ENCODE measurements around the gene PLCD1.
"Not testable (repeated sequence)": the region's sequence is repeated elsewhere in the genome, so short reads cannot be mapped to it uniquely, and the experiment has no call there.

Gene PLCD1

DNA sequence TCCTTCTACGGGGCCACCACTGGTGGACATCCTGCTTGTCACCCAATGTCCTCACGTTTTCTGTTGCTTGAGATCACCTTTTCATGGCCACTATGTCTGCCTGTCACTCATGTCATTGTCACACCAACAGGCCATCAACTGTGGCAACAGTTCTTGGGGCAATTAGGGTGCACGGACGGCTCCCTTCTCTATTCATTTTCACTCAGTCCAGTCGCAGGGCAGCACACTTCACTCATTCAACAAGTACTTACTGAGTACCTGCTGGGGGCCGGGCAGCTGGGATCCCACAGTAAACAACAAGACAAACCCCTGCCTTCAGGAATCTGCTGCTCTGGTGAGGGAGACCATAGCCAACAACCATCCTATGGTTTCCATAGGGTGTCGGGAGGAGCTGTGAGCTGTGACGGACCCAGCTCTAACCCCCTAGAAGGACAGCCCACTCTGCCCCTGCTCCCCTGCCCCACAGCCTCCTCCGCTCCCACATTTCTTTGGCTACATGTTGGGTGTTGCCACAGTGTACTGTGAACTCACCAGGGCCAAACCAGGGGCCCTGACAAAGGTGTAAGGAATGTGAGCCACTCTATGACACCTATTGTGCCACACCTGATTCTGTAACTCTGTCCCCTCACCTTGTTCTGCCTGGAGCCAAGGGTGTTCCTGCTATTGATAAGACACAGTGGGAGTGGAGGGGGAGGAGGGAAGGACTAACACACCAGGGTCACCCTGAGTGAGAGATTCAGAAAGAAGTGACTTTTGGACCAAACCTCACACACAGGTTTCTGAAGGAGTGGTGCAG, 37.0 kb downstream of the PLCD1 start:
- Histone ChIP-seq H3K27ac (ENCODE audit: low read depth, low read length, severe bottlenecking) (no peak overlapping the region), H3K4me1 (ENCODE audit: control insufficient read depth, insufficient read depth, low read length, poor library complexity, severe bottlenecking) (no peaks in the 10 kb centered on the region), H3K36me3 (ENCODE audit: control insufficient read depth, insufficient read depth, low read length) (no peaks in the 10 kb centered on the region), H3K9me3 (ENCODE audit: control insufficient read depth, low read length) (no peaks in the 10 kb centered on the region), H3K4me3 (ENCODE audit: extremely low read depth, insufficient read depth, low read length, poor library complexity, severe bottlenecking) (no peak overlapping the region)
- WGBS, 2 experiments (ENCODE audit: insufficient coverage in 2 of 2), result 83 to 94% methylated on average over 7 of the region's 9 CpGs

DNA sequence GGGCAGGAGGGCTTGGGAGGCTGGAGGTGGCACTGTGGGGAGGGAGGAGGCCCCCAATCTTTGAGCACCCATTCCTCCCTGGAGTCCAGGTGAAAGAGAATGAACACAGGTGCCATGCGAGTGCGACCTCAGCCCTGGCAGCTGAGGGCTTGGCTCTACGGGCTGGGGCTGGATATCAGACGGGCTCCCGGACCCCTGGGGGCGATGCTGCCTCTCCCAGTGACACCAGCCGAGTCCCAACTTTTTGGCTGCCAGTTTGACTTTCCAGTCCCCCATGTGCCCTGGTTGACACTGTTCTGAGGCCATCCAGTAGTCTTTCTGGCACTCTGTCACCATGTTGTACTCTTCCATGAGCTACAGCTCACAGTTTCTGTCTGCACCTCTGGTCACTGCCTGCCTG, 37.6 kb downstream of the PLCD1 start:
- 87 to 89% methylated on average over 7 of the region's 7 CpGs for WGBS, 2 experiments (ENCODE audit: insufficient coverage in 2 of 2)
- H3K36me3 ChIP-seq (ENCODE audit: control insufficient read depth, insufficient read depth, low read length), result no peaks in the 10 kb centered on the region
- H3K4me3 ChIP-seq (ENCODE audit: extremely low read depth, insufficient read depth, low read length, poor library complexity, severe bottlenecking), result no peak overlapping the region
- H3K4me1 ChIP-seq (ENCODE audit: control insufficient read depth, insufficient read depth, low read length, poor library complexity, severe bottlenecking), result no peaks in the 10 kb centered on the region
- no peaks in the 10 kb centered on the region for H3K9me3 ChIP-seq (ENCODE audit: control insufficient read depth, low read length)
- H3K27ac ChIP-seq (ENCODE audit: low read depth, low read length, severe bottlenecking), result no peak overlapping the region

DNA sequence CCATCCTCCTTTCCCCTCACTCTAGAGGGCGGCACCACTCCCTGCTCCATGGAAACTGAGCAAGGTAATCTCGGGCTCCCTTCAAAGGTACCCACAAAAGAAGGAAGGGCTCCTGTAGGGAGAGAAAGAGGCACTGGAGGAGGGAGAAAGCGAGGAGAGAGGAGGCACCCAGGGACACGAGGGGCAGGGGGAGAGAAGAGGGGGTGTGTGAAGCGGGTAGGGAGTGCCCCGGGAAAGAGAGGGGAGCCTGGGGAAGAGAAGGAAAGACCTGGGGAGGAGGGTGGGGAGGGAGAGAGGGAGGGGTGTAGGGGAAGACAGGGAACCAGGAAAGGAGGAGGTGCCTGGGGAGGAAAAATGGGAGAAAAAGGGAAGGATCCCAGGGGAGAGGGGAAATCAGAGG, 38.3 kb downstream of the PLCD1 start:
- H3K4me1 ChIP-seq (ENCODE audit: control insufficient read depth, insufficient read depth, low read length, poor library complexity, severe bottlenecking), result no peaks in the 10 kb centered on the region
- no peaks in the 10 kb centered on the region for H3K36me3 ChIP-seq (ENCODE audit: control insufficient read depth, insufficient read depth, low read length)
- H3K9me3 ChIP-seq (ENCODE audit: control insufficient read depth, low read length), result no peaks in the 10 kb centered on the region
- H3K27ac ChIP-seq (ENCODE audit: low read depth, low read length, severe bottlenecking), result no peak overlapping the region
- WGBS, 2 experiments (ENCODE audit: insufficient coverage in 2 of 2), result 48 to 78% methylated on average over 3 to 6 of the region's 6 CpGs
- H3K4me3 ChIP-seq (ENCODE audit: extremely low read depth, insufficient read depth, low read length, poor library complexity, severe bottlenecking), result no peak overlapping the region

DNA sequence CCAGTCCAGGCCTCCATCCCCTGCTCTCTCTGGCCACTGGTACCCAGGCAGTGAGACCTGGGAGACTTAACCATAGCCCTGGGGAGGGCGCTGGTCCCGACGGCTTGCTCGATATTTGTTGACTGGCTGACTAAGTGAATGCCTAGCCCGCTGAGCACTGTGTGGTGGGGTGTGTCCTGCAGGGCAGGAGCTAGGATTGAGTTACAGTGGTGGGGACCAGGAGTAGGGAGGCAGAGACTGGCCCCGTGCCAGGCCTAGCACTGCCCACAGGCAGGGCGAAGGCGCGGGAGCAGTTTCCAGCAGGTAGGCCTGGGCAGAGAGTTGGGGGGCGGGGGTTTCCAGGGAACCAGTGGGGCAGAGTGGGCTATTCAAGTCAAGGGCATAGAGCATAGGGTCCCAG, 38.9 kb downstream of the PLCD1 start, which contains the start of gene VILL:
TSS of gene VILL (plus strand) at position 260 of the 400 bp plus-strand sequence. CDS start 2,887 bp downstream, outside the sequence.
- Histone ChIP-seq H3K27ac (ENCODE audit: low read depth, low read length, severe bottlenecking) (no peak within 1 kb of the TSS), H3K4me1 (ENCODE audit: control insufficient read depth, insufficient read depth, low read length, poor library complexity, severe bottlenecking) (no peaks in the 10 kb centered on the region), H3K9me3 (ENCODE audit: control insufficient read depth, low read length) (no peaks in the 10 kb centered on the region), H3K4me3 (ENCODE audit: extremely low read depth, insufficient read depth, low read length, poor library complexity, severe bottlenecking) (no peak within 1 kb of the TSS), H3K36me3 (ENCODE audit: control insufficient read depth, insufficient read depth, low read length) (no peaks in the 10 kb centered on the region)
- 89 to 95% methylated on average over 9 to 10 of the region's 10 CpGs for WGBS, 2 experiments (ENCODE audit: insufficient coverage in 2 of 2)

DNA sequence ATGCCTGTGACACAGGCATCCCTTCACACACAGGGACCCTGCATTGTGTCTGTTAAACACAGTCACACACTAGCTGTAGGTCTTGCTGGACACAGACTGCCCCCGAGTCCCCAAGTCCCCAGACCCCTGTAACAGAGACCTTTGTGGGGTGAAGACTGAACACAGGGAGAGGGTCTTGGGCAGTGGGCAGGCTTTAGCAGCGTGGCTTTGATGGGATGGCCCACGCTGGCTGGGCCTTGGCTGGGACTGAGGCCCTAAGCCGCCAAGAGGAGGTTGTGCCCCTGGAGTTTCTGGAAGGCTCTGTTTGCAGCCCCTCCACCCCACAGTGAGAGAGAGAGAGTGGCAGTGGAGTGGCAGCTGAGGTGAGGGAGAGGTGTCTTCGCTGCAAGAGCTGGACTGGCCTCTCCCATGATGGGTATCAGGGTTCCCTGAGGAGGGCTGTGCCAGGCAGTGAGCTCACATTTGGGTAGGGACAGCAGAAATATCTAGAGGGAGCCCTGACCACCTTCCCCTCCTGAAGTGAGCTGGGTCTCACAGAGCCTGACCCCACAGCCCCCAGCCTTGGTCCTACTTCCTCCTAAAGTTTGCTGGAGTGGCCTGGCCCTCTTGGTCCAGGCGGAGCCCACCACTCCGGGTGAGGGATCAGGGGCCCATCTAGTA, 39.5 kb downstream of the PLCD1 start:
- 93 to 98% methylated on average over 3 to 5 of the region's 7 CpGs for WGBS, 2 experiments (ENCODE audit: insufficient coverage in 2 of 2)
- no peaks in the 10 kb centered on the region for H3K4me1 ChIP-seq (ENCODE audit: control insufficient read depth, insufficient read depth, low read length, poor library complexity, severe bottlenecking)

DNA sequence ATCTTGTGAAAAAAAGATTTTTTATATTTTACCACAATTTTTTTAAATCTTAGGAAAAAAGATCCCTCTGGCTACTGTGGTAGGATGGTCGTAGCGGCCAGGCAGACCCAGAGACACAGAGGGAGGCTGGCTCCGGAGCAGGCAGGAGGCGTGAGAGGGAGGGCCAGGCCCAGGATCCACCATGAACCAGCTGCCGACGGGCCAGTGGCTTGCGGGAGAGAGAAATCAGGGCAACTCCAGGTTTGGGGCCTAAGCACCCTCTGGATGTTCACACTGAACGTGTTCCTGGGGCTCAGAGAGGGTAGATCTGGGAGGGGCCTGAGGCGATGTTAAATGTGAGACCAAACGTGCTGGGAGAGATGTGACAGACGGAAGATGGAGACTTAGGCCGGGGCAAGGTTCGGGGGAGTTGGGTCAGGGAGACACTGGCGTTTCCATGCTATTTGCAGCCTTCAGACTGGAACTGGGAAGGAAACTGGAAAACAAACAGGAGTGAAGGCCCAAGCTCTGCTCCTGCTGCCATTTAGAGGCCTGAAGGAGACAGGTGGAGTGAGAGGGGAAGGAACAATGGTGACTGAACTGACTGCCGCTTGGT, 40.4 kb downstream of the PLCD1 start:
- peaks cover 8% of the 10 kb centered on the region for H3K36me3 ChIP-seq (ENCODE audit: control insufficient read depth, insufficient read depth, low read length)
- H3K4me1 ChIP-seq (ENCODE audit: control insufficient read depth, insufficient read depth, low read length, poor library complexity, severe bottlenecking), result no peaks in the 10 kb centered on the region
- no peak overlapping the region for H3K27ac ChIP-seq (ENCODE audit: low read depth, low read length, severe bottlenecking)
- WGBS, 2 experiments (ENCODE audit: insufficient coverage in 2 of 2), result 89 to 91% methylated on average over 12 to 15 of the region's 15 CpGs
- H3K4me3 ChIP-seq (ENCODE audit: extremely low read depth, insufficient read depth, low read length, poor library complexity, severe bottlenecking), result no peak overlapping the region
- no peaks in the 10 kb centered on the region for H3K9me3 ChIP-seq (ENCODE audit: control insufficient read depth, low read length)

More for the DNA sequence above, 39.5 kb downstream of the PLCD1 start:
- no peak overlapping the region for H3K27ac ChIP-seq (ENCODE audit: low read depth, low read length, severe bottlenecking)
- H3K9me3 ChIP-seq (ENCODE audit: control insufficient read depth, low read length), result no peaks in the 10 kb centered on the region
- H3K36me3 ChIP-seq (ENCODE audit: control insufficient read depth, insufficient read depth, low read length), result no peaks in the 10 kb centered on the region
- no peak overlapping the region for H3K4me3 ChIP-seq (ENCODE audit: extremely low read depth, insufficient read depth, low read length, poor library complexity, severe bottlenecking)

DNA sequence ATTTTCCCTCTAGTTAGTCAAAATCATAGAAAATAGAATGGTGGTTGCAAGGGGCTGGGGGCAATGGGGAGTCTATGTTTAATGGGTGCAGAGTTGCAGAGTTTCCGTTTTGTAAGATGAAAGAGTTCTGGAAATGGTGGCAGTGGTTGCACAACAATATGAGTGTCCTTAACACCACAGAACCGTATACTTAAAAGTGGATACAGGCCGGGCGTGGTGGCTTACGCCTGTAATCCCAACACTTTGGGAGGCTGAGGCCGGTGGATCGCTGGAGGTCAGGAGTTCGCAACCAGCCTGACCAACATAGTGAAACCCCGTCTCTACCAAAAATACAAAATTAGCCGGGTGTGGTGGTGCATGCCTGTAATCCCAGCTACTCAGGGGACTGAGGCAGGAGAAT, 41.1 kb downstream of the PLCD1 start:
- not testable (repeated sequence) for H3K4me3 ChIP-seq (ENCODE audit: extremely low read depth, insufficient read depth, low read length, poor library complexity, severe bottlenecking); H3K27ac ChIP-seq (ENCODE audit: low read depth, low read length, severe bottlenecking); H3K9me3 ChIP-seq (ENCODE audit: control insufficient read depth, low read length); H3K4me1 ChIP-seq (ENCODE audit: control insufficient read depth, insufficient read depth, low read length, poor library complexity, severe bottlenecking)
- peaks cover 13% of the 10 kb centered on the region for H3K36me3 ChIP-seq (ENCODE audit: control insufficient read depth, insufficient read depth, low read length)
- 92 to 93% methylated on average over 6 to 10 of the region's 10 CpGs for WGBS, 2 experiments (ENCODE audit: insufficient coverage in 2 of 2)

DNA sequence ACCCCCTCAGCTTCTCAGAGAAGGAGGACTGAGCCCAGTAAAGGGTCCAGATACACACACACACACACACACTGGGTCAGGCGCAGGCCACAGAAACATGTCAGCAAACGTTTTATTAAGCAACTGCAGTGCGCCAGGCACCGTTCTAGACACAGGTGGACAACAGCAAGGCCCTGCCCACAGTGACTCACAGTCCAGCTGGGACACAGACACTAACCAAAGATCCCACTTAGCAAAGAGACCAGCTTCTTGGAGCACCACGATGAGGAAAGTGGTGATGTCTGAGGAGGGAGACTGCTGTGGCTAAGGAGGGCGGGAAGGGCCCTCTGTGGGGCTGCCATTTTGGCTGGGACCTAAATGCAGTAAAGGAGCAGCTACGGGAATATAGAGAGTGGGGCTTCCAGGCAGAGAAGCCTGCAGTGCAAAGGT, 41.7 kb downstream of the PLCD1 start:
- WGBS, 2 experiments (ENCODE audit: insufficient coverage in 2 of 2), result 91 to 98% methylated on average over 5 to 7 of the region's 7 CpGs
- Histone ChIP-seq H3K4me3 (ENCODE audit: extremely low read depth, insufficient read depth, low read length, poor library complexity, severe bottlenecking) (no peak overlapping the region), H3K9me3 (ENCODE audit: control insufficient read depth, low read length) (no peaks in the 10 kb centered on the region), H3K4me1 (ENCODE audit: control insufficient read depth, insufficient read depth, low read length, poor library complexity, severe bottlenecking) (no peaks in the 10 kb centered on the region), H3K36me3 (ENCODE audit: control insufficient read depth, insufficient read depth, low read length) (peaks cover 18% of the 10 kb centered on the region), H3K27ac (ENCODE audit: low read depth, low read length, severe bottlenecking) (no peak overlapping the region)

DNA sequence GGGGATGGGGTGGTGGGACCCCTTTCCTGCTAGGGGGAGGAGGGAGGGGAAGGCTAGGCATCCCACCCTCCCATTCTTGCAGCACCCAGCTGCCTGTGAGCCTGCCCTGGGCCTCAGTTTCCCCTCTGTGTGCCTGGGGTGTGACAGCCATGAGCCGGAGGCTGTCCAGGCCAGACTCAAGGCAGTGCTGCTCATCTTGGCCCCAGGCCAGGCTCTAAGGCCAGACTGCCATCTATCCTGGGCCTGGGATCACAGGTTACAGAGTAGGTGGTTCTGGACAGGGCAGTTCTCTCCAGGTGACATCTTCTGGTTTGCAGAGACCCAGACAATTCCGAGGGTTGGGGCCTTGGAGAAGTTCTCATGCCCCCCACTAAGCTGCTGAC, 42.1 kb downstream of the PLCD1 start:
- H3K4me3 ChIP-seq (ENCODE audit: extremely low read depth, insufficient read depth, low read length, poor library complexity, severe bottlenecking), result no peak overlapping the region
- no peak overlapping the region for H3K27ac ChIP-seq (ENCODE audit: low read depth, low read length, severe bottlenecking)
- peaks cover 22% of the 10 kb centered on the region for H3K36me3 ChIP-seq (ENCODE audit: control insufficient read depth, insufficient read depth, low read length)
- 81 to 93% methylated on average over 2 of the region's 2 CpGs for WGBS, 2 experiments (ENCODE audit: insufficient coverage in 2 of 2)
- no peaks in the 10 kb centered on the region for H3K9me3 ChIP-seq (ENCODE audit: control insufficient read depth, low read length)
- H3K4me1 ChIP-seq (ENCODE audit: control insufficient read depth, insufficient read depth, low read length, poor library complexity, severe bottlenecking), result no peaks in the 10 kb centered on the region

DNA sequence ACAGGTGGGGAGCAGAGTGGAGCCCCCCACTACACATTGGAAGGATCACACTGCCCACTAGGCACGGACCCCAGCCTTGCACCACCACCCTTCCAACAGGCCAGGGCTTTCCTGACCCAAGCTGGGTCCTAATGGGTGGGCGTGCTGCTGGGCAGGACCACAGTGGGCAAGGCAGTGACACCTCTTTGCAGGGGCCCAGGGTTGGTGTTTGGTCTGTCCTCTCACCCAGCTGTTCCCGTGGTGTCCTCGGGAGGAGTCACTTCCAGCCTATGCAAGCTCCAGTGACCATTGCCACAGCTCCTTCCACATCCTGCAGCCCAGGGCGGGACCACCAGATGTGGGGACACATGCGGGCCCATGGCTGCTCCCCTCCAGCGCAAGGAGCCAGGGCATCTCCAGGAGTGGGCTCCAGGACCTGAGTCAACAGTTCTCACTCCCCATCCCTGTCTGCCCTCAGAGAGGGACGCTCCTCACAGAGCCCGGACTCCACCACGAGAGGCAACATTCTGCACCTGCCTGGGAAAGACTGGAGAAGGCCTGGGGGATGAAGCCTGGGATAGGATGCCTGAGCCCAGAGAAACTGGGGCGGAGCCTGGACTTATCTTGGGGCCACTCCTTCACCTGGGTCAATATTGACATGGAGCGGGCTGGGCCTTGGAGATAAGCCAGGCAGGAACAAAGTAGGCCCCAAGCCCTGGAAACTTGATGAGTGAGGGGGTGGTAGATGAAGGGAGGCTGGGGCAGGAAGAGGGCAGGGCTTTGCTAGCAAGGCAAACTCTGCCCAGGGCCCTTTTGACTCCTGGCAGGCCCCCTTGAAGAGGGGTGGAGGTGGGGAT, 42.7 kb downstream of the PLCD1 start:
- whole genome bisulfite sequencing, 2 experiments (ENCODE audit: insufficient coverage in 2 of 2), result 88 to 94% methylated on average over 10 of the region's 12 CpGs
- Histone ChIP-seq H3K4me1 (ENCODE audit: control insufficient read depth, insufficient read depth, low read length, poor library complexity, severe bottlenecking) (no peaks in the 10 kb centered on the region), H3K27ac (ENCODE audit: low read depth, low read length, severe bottlenecking) (no peak overlapping the region)

More for the DNA sequence above, 42.7 kb downstream of the PLCD1 start:
- peaks cover 28% of the 10 kb centered on the region for H3K36me3 ChIP-seq (ENCODE audit: control insufficient read depth, insufficient read depth, low read length)
- H3K9me3 ChIP-seq (ENCODE audit: control insufficient read depth, low read length), result no peaks in the 10 kb centered on the region
- H3K4me3 ChIP-seq (ENCODE audit: extremely low read depth, insufficient read depth, low read length, poor library complexity, severe bottlenecking), result no peak overlapping the region

Data from mesodermal cell (in vitro differentiated cells).